Nephron (organoid): ENCODE measurements around the gene KDELR1.
A peak's percentile ranks its signal among the peaks of the same experiment; 100 is the strongest.

ENCODE experiments used
- H3K27ac Mint-ChIP-seq, 3 experiments: 2 replicates each; pipeline ENCODE4 v1.8.0; 2020; ENCODE audit warnings: mixed read lengths in 3 of 3, mild to moderate bottlenecking in 2 of 3, moderate library complexity in 1 of 3
- H3K27me3 Mint-ChIP-seq: 2 replicates; pipeline ENCODE4 v1.8.0; 2021; ENCODE audit warnings: low read depth, mild to moderate bottlenecking, moderate library complexity, mixed read lengths
- H3K36me3 Mint-ChIP-seq: 2 replicates; pipeline ENCODE4 v1.8.0; 2020; ENCODE audit warnings: low read depth, mixed read lengths
- H3K4me1 Mint-ChIP-seq: 2 replicates; pipeline ENCODE4 v1.8.0; 2020; ENCODE audit warnings: mixed read lengths
- H3K4me3 Mint-ChIP-seq, 3 experiments: 2 replicates each; pipeline ENCODE4 v1.8.0; 2020; ENCODE audit warnings: mild to moderate bottlenecking in 3 of 3, mixed read lengths in 3 of 3, moderate library complexity in 2 of 3
- H3K9me3 Mint-ChIP-seq: 2 replicates; pipeline ENCODE4 v1.8.0; 2020; ENCODE audit warnings: mixed read lengths
- CTCF ChIP-seq, 3 experiments: fragments of 200-600 bp; sonication (generic); IDR thresholded peaks; one replicate each; pipeline ENCODE4 v1.5.0; 2021; ENCODE audit warnings: antibody characterized with exemption in 3 of 3; ENCODE audit not compliant: unreplicated experiment in 3 of 3

The KDELR1 gene

GRCh38 chr19:48341515-48342413 lies 49.6 kb downstream of the KDELR1 start:
- Mint-ChIP-seq H3K4me3 (no peak overlapping the region), H3K27ac (no peak overlapping the region), H3K27me3 (no peaks in the 10 kb centered on the region), H3K4me1 (no peaks in the 10 kb centered on the region), H3K36me3 (no peaks in the 10 kb centered on the region), H3K9me3 (no peaks in the 10 kb centered on the region)
- no peak for TF ChIP-seq CTCF (IDR thresholded peaks at IDR 0.05; ENCODE audit: unreplicated experiment in 3 of 3)

DNA sequence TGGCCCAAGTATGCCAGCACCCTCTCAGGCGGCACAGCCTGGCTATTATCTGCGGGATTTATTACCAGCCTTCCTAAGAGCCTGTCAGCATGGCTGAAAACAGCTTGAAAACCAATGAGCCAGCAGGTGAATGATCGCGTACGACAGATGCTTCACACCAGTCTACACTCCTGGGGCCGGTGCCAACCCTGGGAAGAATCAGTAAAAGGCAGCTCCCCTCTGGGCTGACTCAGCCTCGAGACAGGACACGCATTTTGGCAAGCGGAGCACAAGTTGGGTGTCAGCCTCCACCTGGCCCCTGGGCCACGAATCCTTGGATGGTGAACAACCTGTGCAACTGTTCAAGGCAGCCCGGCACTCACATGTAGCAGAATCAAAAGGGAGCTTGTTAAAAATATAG lies 50.4 kb downstream of the KDELR1 start:
- Mint-ChIP-seq H3K4me1 (no peaks in the 10 kb centered on the region), H3K9me3 (no peaks in the 10 kb centered on the region), H3K4me3 (no peak overlapping the region), H3K27me3 (no peaks in the 10 kb centered on the region), H3K36me3 (no peaks in the 10 kb centered on the region), H3K27ac (no peak overlapping the region)
- TF ChIP-seq CTCF (IDR thresholded peaks at IDR 0.05; ENCODE audit: unreplicated experiment in 3 of 3), result no peak

GRCh38 chr19:48338802-48339503 lies 52.4 kb downstream of the KDELR1 start:
- Mint-ChIP-seq H3K9me3 (no peaks in the 10 kb centered on the region), H3K36me3 (no peaks in the 10 kb centered on the region), H3K4me1 (no peaks in the 10 kb centered on the region), H3K27me3 (no peaks in the 10 kb centered on the region), H3K4me3 (no peak overlapping the region), H3K27ac (no peak overlapping the region)
- TF ChIP-seq CTCF (IDR thresholded peaks at IDR 0.05; ENCODE audit: unreplicated experiment in 3 of 3), result no peak

- H3K4me1 Mint-ChIP-seq, result peaks cover 4% of the 10 kb centered on the region
- no peak for TF ChIP-seq CTCF (IDR thresholded peaks at IDR 0.05; ENCODE audit: unreplicated experiment in 3 of 3)
- no peak overlapping the region for H3K27ac Mint-ChIP-seq
- no peaks in the 10 kb centered on the region for H3K27me3 Mint-ChIP-seq
- H3K36me3 Mint-ChIP-seq, result no peaks in the 10 kb centered on the region
- no peak overlapping the region for H3K4me3 Mint-ChIP-seq
- H3K9me3 Mint-ChIP-seq, result no peaks in the 10 kb centered on the region
Measured at GRCh38 chr19:48338253-48338755, 53.0 kb downstream of the KDELR1 start.

- TF ChIP-seq CTCF (IDR thresholded peaks at IDR 0.05; ENCODE audit: unreplicated experiment in 3 of 3), result peak; percentile 79 to 89 (median 88)
- Mint-ChIP-seq H3K27me3 (no peaks in the 10 kb centered on the region), H3K4me3 (peak overlapping the region; percentile 86 to 89 (median 88)), H3K9me3 (no peaks in the 10 kb centered on the region), H3K4me1 (peaks cover 43% of the 10 kb centered on the region), H3K36me3 (peaks cover 13% of the 10 kb centered on the region), H3K27ac (peak overlapping the region; percentile 90 to 97 (median 95))
Measured at GRCh38 chr19:48333467-48334384, 57.6 kb downstream of the KDELR1 start.
